ENCODE measurements around the gene ACVRL1.

The ACVRL1 gene

GRCh38 chr12:51915951-51916350, 8.6 kb downstream of the ACVRL1 start:
- no peak for DNase-seq (ENCODE audit: low read depth, low spot score)

- no peak for DNase-seq (ENCODE audit: low read depth, low spot score)
Measured at GRCh38 chr12:51917041-51917590, 9.8 kb downstream of the ACVRL1 start.

- DNase-seq (ENCODE audit: low read depth, low spot score) = no peak
Measured at GRCh38 chr12:51917746-51918453, 10.6 kb downstream of the ACVRL1 start.

- DNase-seq (ENCODE audit: low read depth, low spot score) = no peak
Measured at GRCh38 chr12:51920046-51920445, 12.7 kb downstream of the ACVRL1 start.

GRCh38 chr12:51921017-51921725, 13.9 kb downstream of the ACVRL1 start:
- no peak for DNase-seq (ENCODE audit: low read depth, low spot score)

GRCh38 chr12:51922146-51922545, 14.8 kb downstream of the ACVRL1 start:
- no peak for DNase-seq (ENCODE audit: low read depth, low spot score)

- no peak for DNase-seq (ENCODE audit: low read depth, low spot score)
Measured at GRCh38 chr12:51922762-51923505, 15.6 kb downstream of the ACVRL1 start.

GRCh38 chr12:51923506-51924365, 16.4 kb downstream of the ACVRL1 start:
- peak; percentile 9 for DNase-seq (ENCODE audit: low read depth, low spot score)

GRCh38 chr12:51924551-51925319, 17.4 kb downstream of the ACVRL1 start:
- DNase-seq (ENCODE audit: low read depth, low spot score) = no peak

GRCh38 chr12:51925346-51926063, 18.2 kb downstream of the ACVRL1 start:
- DNase-seq (ENCODE audit: low read depth, low spot score) = no peak

- no peak for DNase-seq (ENCODE audit: low read depth, low spot score)
Measured at GRCh38 chr12:51926064-51926632, 18.8 kb downstream of the ACVRL1 start.

- no peak for DNase-seq (ENCODE audit: low read depth, low spot score)
Measured at GRCh38 chr12:51926718-51927117, 19.4 kb downstream of the ACVRL1 start.

- no peak for DNase-seq (ENCODE audit: low read depth, low spot score)
Measured at GRCh38 chr12:51932218-51933076, 25.1 kb downstream of the ACVRL1 start.

GRCh38 chr12:51934080-51934479, 26.8 kb downstream of the ACVRL1 start:
- DNase-seq (ENCODE audit: low read depth, low spot score) = no peak

- no peak for DNase-seq (ENCODE audit: low read depth, low spot score)
Measured at GRCh38 chr12:51937926-51938325, 30.6 kb downstream of the ACVRL1 start.

- no peak for DNase-seq (ENCODE audit: low read depth, low spot score)
Measured at GRCh38 chr12:51938726-51939125, 31.4 kb downstream of the ACVRL1 start.

GRCh38 chr12:51941011-51941581, 33.8 kb downstream of the ACVRL1 start:
- DNase-seq (ENCODE audit: low read depth, low spot score) = no peak

GRCh38 chr12:51941604-51942003, 34.3 kb downstream of the ACVRL1 start:
- no peak for DNase-seq (ENCODE audit: low read depth, low spot score)

Measured in activated CD4-positive, CD25-positive, alpha-beta regulatory T cell treated with anti-CD3 and anti-CD28 coated beads, Interleukin-2, amount 50 U/mL, for 16 hours (primary cell).